ENCODE results near the gene PDE6D.

Gene PDE6D

GRCh38 chr2:231764124-231764523, 17.0 kb downstream of the PDE6D start:
- Histone ChIP-seq H3K27me3 (ENCODE audit: insufficient read depth, low read length, poor library complexity, severe bottlenecking) (no peaks in the 10 kb centered on the region), H3K9ac (ENCODE audit: low read depth, low read length, poor library complexity, severe bottlenecking) (no peak overlapping the region), H2AFZ (ENCODE audit: low read length) (no peak overlapping the region), H3K4me1 (ENCODE audit: insufficient read depth, low read length, poor library complexity, severe bottlenecking) (peaks cover 20% of the 10 kb centered on the region), H4K20me1 (ENCODE audit: insufficient read depth, low read length, poor library complexity, severe bottlenecking) (peaks cover 2% of the 10 kb centered on the region), H3K79me2 (ENCODE audit: insufficient read depth, low read length) (no peaks in the 10 kb centered on the region), H3K4me3 (ENCODE audit: low read length, poor library complexity, severe bottlenecking) (no peak overlapping the region), H3K4me2 (ENCODE audit: low read depth, low read length, poor library complexity, severe bottlenecking) (no peak overlapping the region), H3K36me3 (ENCODE audit: insufficient read depth, low read length) (no peaks in the 10 kb centered on the region), H3K9me2 (replicated peaks; ENCODE audit: low read depth, low read length) (no peaks in the 10 kb centered on the region), H3F3A (ENCODE audit: low read depth) (0 out of 2 replicates have a peak, but pooled peaks cover 4% of the 10 kb centered on the region), H3K9me3 (ENCODE audit: insufficient read depth, low read depth, low read length) (no peaks in the 10 kb centered on the region)
- TF ChIP-seq CTCF (conservative IDR thresholded peaks at IDR 0.05; ENCODE audit: low read length): no peak
- no peak for TF ChIP-seq EZH2phosphoT487 (IDR thresholded peaks at IDR 0.05; ENCODE audit: borderline replicate concordance)

- Histone ChIP-seq H3K4me3 (ENCODE audit: low read length, poor library complexity, severe bottlenecking) (no peak overlapping the region), H3K9ac (ENCODE audit: low read depth, low read length, poor library complexity, severe bottlenecking) (no peak overlapping the region), H3K4me2 (ENCODE audit: low read depth, low read length, poor library complexity, severe bottlenecking) (no peak overlapping the region), H3K36me3 (ENCODE audit: insufficient read depth, low read length) (no peaks in the 10 kb centered on the region), H3K79me2 (ENCODE audit: insufficient read depth, low read length) (no peaks in the 10 kb centered on the region), H3K4me1 (ENCODE audit: insufficient read depth, low read length, poor library complexity, severe bottlenecking) (peaks cover 27% of the 10 kb centered on the region), H3K9me2 (replicated peaks; ENCODE audit: low read depth, low read length) (no peaks in the 10 kb centered on the region), H3K27me3 (ENCODE audit: insufficient read depth, low read length, poor library complexity, severe bottlenecking) (no peaks in the 10 kb centered on the region), H3K9me3 (ENCODE audit: insufficient read depth, low read depth, low read length) (no peaks in the 10 kb centered on the region), H3F3A (ENCODE audit: low read depth) (0 out of 2 replicates have a peak, but pooled peaks cover 4% of the 10 kb centered on the region), H4K20me1 (ENCODE audit: insufficient read depth, low read length, poor library complexity, severe bottlenecking) (no peaks in the 10 kb centered on the region), H2AFZ (ENCODE audit: low read length) (no peak overlapping the region)
- TF ChIP-seq EZH2phosphoT487 (IDR thresholded peaks at IDR 0.05; ENCODE audit: borderline replicate concordance) (no peak), CTCF (conservative IDR thresholded peaks at IDR 0.05; ENCODE audit: low read length) (no peak)
These were observed 19.3 kb downstream of the PDE6D start for GRCh38 chr2:231761735-231762134.

GRCh38 chr2:231752061-231752460, 29.0 kb downstream of the PDE6D start:
- no peaks in the 10 kb centered on the region for H3K36me3 ChIP-seq (ENCODE audit: insufficient read depth, low read length)
- no peak overlapping the region for H3K4me2 ChIP-seq (ENCODE audit: low read depth, low read length, poor library complexity, severe bottlenecking)
- TF ChIP-seq CTCF (conservative IDR thresholded peaks at IDR 0.05; ENCODE audit: low read length): no peak

More at GRCh38 chr2:231752061-231752460, 29.0 kb downstream of the PDE6D start:
- no peak overlapping the region for H2AFZ ChIP-seq (ENCODE audit: low read length)
- no peaks in the 10 kb centered on the region for H3F3A ChIP-seq (ENCODE audit: low read depth)
- no peaks in the 10 kb centered on the region for H3K9me3 ChIP-seq (ENCODE audit: insufficient read depth, low read depth, low read length)
- no peak overlapping the region for H3K4me3 ChIP-seq (ENCODE audit: low read length, poor library complexity, severe bottlenecking)
- peaks cover 4% of the 10 kb centered on the region for H3K4me1 ChIP-seq (ENCODE audit: insufficient read depth, low read length, poor library complexity, severe bottlenecking)
- no peaks in the 10 kb centered on the region for H4K20me1 ChIP-seq (ENCODE audit: insufficient read depth, low read length, poor library complexity, severe bottlenecking)
- H3K79me2 ChIP-seq (ENCODE audit: insufficient read depth, low read length): no peaks in the 10 kb centered on the region
- no peaks in the 10 kb centered on the region for H3K9me2 ChIP-seq (replicated peaks; ENCODE audit: low read depth, low read length)
- H3K9ac ChIP-seq (ENCODE audit: low read depth, low read length, poor library complexity, severe bottlenecking): no peak overlapping the region
- no peaks in the 10 kb centered on the region for H3K27me3 ChIP-seq (ENCODE audit: insufficient read depth, low read length, poor library complexity, severe bottlenecking)

All from Loucy (cell line).